ENCODE data around the gene NRDE2.
"Not testable (repeated sequence)": the region's sequence is repeated elsewhere in the genome, so short reads cannot be mapped to it uniquely, and the experiment has no call there.

NRDE2 gene

DNA sequence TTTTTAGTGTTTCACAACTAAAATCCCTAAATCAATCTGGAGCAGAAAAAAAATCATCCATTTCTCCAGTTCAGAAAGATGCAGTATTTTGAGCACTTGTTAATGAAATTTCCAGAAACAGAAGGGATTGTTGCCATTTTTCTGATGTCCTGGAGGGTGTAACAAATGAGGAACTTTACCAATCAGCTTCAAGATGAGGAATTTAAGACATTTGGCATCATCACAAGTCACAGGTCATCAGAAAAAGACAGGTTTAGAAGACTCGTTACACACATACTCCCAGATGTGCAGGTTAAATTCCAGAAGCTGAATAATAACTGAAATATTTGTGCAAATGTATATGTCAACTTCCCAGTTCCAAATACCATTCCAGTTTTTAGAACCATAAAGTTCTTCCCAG lies 75.9 kb downstream of the NRDE2 start:
- H3K9ac ChIP-seq (ENCODE audit: low read length in 5 of 5) = peak overlapping the region in 3 of 5 donors; percentile 91 to 98 (median 95)
- H3K9me3 ChIP-seq (ENCODE audit: control insufficient read depth in 5 of 5, low read length in 5 of 5) = no peaks in the 10 kb centered on the region
- peak overlapping the region; percentile 92 to 97 (median 95) for H3K4me3 ChIP-seq (ENCODE audit: low read depth in 1 of 5, low read length in 5 of 5)
- H3K27ac ChIP-seq (ENCODE audit: low read depth, low read length) = no peak overlapping the region
- H3K27me3 ChIP-seq (ENCODE audit: control insufficient read depth in 5 of 5, insufficient read depth in 4 of 5, low read length in 5 of 5) = peaks cover 0 to 9% (median 0%) of the 10 kb centered on the region in 5 donors
- peaks cover 4 to 18% (median 8%) of the 10 kb centered on the region in 5 donors for H3K36me3 ChIP-seq (ENCODE audit: control insufficient read depth in 5 of 5, insufficient read depth in 5 of 5, low read length in 5 of 5)
- peaks cover 7 to 24% (median 22%) of the 10 kb centered on the region in 5 donors for H3K4me1 ChIP-seq (ENCODE audit: control insufficient read depth in 5 of 5, insufficient read depth in 5 of 5, low read length in 5 of 5)

DNA sequence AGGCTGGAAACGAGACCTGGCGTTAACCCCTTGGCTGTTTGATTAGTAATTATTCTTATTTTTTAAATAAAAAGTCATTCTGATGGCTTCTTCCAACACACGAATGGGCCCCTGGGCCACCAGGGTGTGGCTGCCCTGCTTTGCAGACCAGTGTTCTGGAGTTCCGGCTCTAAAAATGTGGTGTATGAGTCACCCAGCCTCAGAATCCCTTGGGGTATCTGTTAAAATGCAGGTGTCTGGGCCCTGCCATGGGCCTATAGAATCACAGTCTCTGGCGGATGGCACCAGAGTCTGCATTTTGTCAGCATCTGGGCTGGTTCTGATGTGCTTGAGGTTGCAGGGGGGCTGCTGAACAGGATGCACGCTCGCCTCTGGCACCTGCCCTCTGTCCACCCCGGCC lies 77.9 kb downstream of the NRDE2 start:
- H3K4me1 ChIP-seq (ENCODE audit: control insufficient read depth in 5 of 5, insufficient read depth in 5 of 5, low read length in 5 of 5) = peaks cover 7 to 23% (median 22%) of the 10 kb centered on the region in 5 donors
- no peaks in the 10 kb centered on the region for H3K9me3 ChIP-seq (ENCODE audit: control insufficient read depth in 5 of 5, low read length in 5 of 5)
- peaks cover 0 to 9% (median 0%) of the 10 kb centered on the region in 5 donors for H3K27me3 ChIP-seq (ENCODE audit: control insufficient read depth in 5 of 5, insufficient read depth in 4 of 5, low read length in 5 of 5)
- no peak overlapping the region for H3K27ac ChIP-seq (ENCODE audit: low read depth, low read length)
- no peak overlapping the region for H3K9ac ChIP-seq (ENCODE audit: low read length in 5 of 5)
- H3K4me3 ChIP-seq (ENCODE audit: low read depth in 1 of 5, low read length in 5 of 5) = no peak overlapping the region
- H3K36me3 ChIP-seq (ENCODE audit: control insufficient read depth in 5 of 5, insufficient read depth in 5 of 5, low read length in 5 of 5) = peaks cover 0 to 3% (median 0%) of the 10 kb centered on the region in 5 donors

DNA sequence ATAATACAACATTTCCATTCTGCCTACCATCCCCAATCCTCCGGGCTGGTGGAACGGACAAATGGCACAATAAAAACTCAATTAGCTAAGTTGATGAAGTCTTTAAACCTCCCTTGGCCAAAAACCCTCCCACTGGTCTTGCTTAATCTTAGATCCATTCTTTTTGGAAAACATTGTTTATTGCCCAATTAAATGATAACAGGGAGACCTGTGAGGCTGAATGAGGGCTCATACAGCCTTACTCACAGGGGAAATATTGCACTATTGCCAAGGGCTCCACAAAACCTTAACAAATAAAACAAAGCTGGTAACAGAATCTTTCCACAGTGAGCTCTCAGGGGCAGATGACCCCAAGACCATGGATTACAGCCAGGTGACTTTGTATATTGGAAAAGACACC lies 83.1 kb downstream of the NRDE2 start:
- no peaks in the 10 kb centered on the region for H3K4me1 ChIP-seq (ENCODE audit: control insufficient read depth in 5 of 5, insufficient read depth in 5 of 5, low read length in 5 of 5)
- no peaks in the 10 kb centered on the region for H3K9me3 ChIP-seq (ENCODE audit: control insufficient read depth in 5 of 5, low read length in 5 of 5)
- H3K27me3 ChIP-seq (ENCODE audit: control insufficient read depth in 5 of 5, insufficient read depth in 4 of 5, low read length in 5 of 5) = peaks cover 0 to 4% (median 0%) of the 10 kb centered on the region in 5 donors
- no peaks in the 10 kb centered on the region for H3K36me3 ChIP-seq (ENCODE audit: control insufficient read depth in 5 of 5, insufficient read depth in 5 of 5, low read length in 5 of 5)
- H3K4me3 ChIP-seq (ENCODE audit: low read depth in 1 of 5, low read length in 5 of 5) = no peak overlapping the region
- H3K27ac ChIP-seq (ENCODE audit: low read depth, low read length) = no peak overlapping the region
- H3K9ac ChIP-seq (ENCODE audit: low read length in 5 of 5) = no peak overlapping the region

DNA sequence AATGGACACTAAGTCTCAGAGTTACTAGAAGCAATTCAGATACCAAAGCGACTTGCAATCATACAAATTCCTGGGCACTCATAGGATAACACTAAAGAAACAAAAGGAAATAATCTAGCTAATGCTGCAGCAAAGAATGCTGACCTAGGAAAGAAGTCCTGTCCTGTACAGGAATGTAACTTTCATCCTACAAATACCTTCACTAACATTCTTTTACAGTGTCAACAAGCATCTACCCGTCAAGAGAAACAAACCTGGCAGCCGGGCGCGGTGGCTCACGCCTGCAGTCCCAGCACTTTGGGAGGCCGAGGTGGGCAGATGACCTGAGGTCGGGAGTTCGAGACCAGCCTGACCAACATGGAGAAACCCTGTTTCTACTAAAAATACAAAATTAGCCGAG lies 84.3 kb downstream of the NRDE2 start:
- not testable (repeated sequence) for H3K9ac ChIP-seq (ENCODE audit: low read length in 5 of 5); H3K27ac ChIP-seq (ENCODE audit: low read depth, low read length); H3K9me3 ChIP-seq (ENCODE audit: control insufficient read depth in 5 of 5, low read length in 5 of 5); H3K4me3 ChIP-seq (ENCODE audit: low read depth in 1 of 5, low read length in 5 of 5); H3K36me3 ChIP-seq (ENCODE audit: control insufficient read depth in 5 of 5, insufficient read depth in 5 of 5, low read length in 5 of 5); H3K27me3 ChIP-seq (ENCODE audit: control insufficient read depth in 5 of 5, insufficient read depth in 4 of 5, low read length in 5 of 5); H3K4me1 ChIP-seq (ENCODE audit: control insufficient read depth in 5 of 5, insufficient read depth in 5 of 5, low read length in 5 of 5)

DNA sequence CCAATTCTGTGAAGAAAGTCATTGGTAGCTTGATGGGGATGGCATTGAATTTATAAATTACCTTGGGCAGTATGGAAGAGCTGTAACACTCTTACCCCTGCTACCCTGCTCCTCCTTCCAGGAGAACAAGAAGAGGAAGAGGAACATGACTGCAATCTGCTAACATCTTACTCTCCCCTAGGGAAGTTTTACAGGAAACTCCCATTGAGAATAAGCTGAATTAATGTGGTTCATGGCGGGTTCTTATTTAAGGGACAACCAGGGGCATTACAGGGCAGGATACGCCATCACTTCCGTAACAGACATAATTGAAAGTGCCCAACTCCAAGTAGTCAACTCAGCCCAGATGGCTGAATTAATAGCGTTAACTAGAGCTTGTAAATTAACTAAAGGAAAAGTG lies 84.8 kb downstream of the NRDE2 start:
- Histone ChIP-seq H3K27me3 (ENCODE audit: control insufficient read depth in 5 of 5, insufficient read depth in 4 of 5, low read length in 5 of 5) (peaks cover 0 to 2% (median 0%) of the 10 kb centered on the region in 5 donors), H3K4me1 (ENCODE audit: control insufficient read depth in 5 of 5, insufficient read depth in 5 of 5, low read length in 5 of 5) (no peaks in the 10 kb centered on the region), H3K9ac (ENCODE audit: low read length in 5 of 5) (no peak overlapping the region), H3K36me3 (ENCODE audit: control insufficient read depth in 5 of 5, insufficient read depth in 5 of 5, low read length in 5 of 5) (no peaks in the 10 kb centered on the region), H3K9me3 (ENCODE audit: control insufficient read depth in 5 of 5, low read length in 5 of 5) (peaks cover 0 to 7% (median 0%) of the 10 kb centered on the region in 5 donors), H3K4me3 (ENCODE audit: low read depth in 1 of 5, low read length in 5 of 5) (no peak overlapping the region), H3K27ac (ENCODE audit: low read depth, low read length) (no peak overlapping the region)

DNA sequence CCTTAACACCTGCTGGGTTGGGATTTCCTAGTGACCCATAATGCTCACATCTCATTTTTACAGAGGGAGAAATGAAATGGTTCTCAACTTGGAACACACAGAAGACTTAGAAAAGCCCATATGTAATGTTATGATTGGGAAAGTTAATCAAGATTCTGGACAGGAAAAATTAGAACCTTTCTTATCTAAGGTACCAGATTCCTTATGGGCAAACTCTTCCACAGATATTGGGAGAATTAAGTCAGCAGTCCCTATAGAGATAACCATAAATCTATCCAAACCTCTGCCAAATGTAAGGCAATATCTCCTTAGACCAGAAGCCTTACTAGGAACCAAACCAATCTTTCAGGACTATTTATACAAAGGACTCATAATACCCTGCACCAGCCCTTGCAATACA lies 89.3 kb downstream of the NRDE2 start:
- Histone ChIP-seq H3K9me3 (ENCODE audit: control insufficient read depth in 5 of 5, low read length in 5 of 5) (peaks cover 29 to 50% (median 43%) of the 10 kb centered on the region in 5 donors), H3K36me3 (ENCODE audit: control insufficient read depth in 5 of 5, insufficient read depth in 5 of 5, low read length in 5 of 5) (no peaks in the 10 kb centered on the region), H3K27me3 (ENCODE audit: control insufficient read depth in 5 of 5, insufficient read depth in 4 of 5, low read length in 5 of 5) (peaks cover 0 to 2% (median 0%) of the 10 kb centered on the region in 5 donors)

DNA sequence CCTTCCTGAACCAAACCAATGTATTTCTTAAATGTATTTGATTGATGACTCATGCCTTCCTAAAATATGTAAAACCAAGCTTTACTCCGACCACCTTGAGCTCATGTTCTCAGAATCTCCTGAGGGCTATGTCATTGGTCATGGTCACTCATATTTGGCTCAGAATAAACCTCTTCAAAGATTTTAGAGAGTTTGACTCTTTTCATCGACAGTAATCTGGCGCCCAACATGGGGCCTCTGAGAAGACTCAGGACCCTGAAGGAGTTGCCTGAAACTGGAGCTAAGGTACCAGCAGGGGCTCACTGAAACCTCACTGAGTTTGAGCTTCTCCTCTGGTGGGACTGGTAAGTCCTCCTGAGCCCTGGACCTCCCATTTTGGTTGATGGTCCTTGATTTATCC lies 92.6 kb downstream of the NRDE2 start:
- no peak overlapping the region for H3K9ac ChIP-seq (ENCODE audit: low read length in 5 of 5)
- peaks cover 32 to 57% (median 47%) of the 10 kb centered on the region in 5 donors for H3K9me3 ChIP-seq (ENCODE audit: control insufficient read depth in 5 of 5, low read length in 5 of 5)
- H3K36me3 ChIP-seq (ENCODE audit: control insufficient read depth in 5 of 5, insufficient read depth in 5 of 5, low read length in 5 of 5) = no peaks in the 10 kb centered on the region
- H3K4me3 ChIP-seq (ENCODE audit: low read depth in 1 of 5, low read length in 5 of 5) = peak overlapping the region in 3 of 5 donors; percentile 15 to 37 (median 28)
- H3K4me1 ChIP-seq (ENCODE audit: control insufficient read depth in 5 of 5, insufficient read depth in 5 of 5, low read length in 5 of 5) = peaks cover 0 to 3% (median 0%) of the 10 kb centered on the region in 5 donors
- H3K27ac ChIP-seq (ENCODE audit: low read depth, low read length) = no peak overlapping the region
- H3K27me3 ChIP-seq (ENCODE audit: control insufficient read depth in 5 of 5, insufficient read depth in 4 of 5, low read length in 5 of 5) = peaks cover 0 to 5% (median 0%) of the 10 kb centered on the region in 5 donors

More for the DNA sequence above, 89.3 kb downstream of the NRDE2 start:
- Histone ChIP-seq H3K4me1 (ENCODE audit: control insufficient read depth in 5 of 5, insufficient read depth in 5 of 5, low read length in 5 of 5) (no peaks in the 10 kb centered on the region), H3K9ac (ENCODE audit: low read length in 5 of 5) (no peak overlapping the region), H3K4me3 (ENCODE audit: low read depth in 1 of 5, low read length in 5 of 5) (no peak overlapping the region), H3K27ac (ENCODE audit: low read depth, low read length) (no peak overlapping the region)

DNA sequence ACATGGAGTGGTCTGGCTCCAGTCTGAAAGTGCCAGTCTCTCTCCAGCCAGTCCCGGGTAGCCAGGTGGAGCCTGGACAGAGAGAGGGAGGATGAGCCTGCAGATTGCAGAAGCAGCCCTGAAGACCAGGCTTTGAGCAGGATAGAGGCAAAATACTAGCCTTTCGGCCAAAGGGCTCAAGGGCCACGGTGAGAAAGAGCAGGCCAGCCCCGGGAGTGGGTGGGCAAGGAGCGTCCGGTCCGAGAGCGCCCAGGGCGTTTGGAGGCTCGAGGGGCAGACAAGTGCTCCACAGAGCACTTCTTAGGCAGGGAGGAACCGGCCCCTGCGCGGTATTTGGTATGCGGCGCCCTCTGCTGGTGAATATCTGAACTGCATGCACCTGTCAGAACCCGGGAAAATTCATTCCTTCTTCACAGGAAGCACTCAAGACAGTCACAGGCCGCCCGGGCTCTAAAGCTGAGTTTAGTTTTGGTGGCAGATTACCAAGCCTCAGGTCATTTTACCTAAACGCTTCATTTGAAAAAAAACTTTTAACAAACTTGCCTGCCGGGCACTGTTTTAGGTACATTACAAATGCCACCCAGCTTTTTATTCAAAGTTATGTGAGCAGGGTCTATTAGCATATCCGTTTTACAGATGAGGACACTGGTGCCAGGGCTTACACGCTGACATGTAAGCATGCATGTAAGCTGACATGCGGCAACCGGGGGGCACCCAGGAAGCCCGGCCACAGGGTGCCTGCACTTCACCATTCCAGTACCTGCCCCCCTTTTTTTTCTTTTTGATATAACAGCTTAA lies 96.4 kb downstream of the NRDE2 start:
- H3K27me3 ChIP-seq (ENCODE audit: control insufficient read depth in 5 of 5, insufficient read depth in 4 of 5, low read length in 5 of 5) = peaks cover 0 to 9% (median 0%) of the 10 kb centered on the region in 5 donors
- no peaks in the 10 kb centered on the region for H3K36me3 ChIP-seq (ENCODE audit: control insufficient read depth in 5 of 5, insufficient read depth in 5 of 5, low read length in 5 of 5)
- no peak overlapping the region for H3K9ac ChIP-seq (ENCODE audit: low read length in 5 of 5)
- H3K27ac ChIP-seq (ENCODE audit: low read depth, low read length) = no peak overlapping the region
- H3K9me3 ChIP-seq (ENCODE audit: control insufficient read depth in 5 of 5, low read length in 5 of 5) = peaks cover 23 to 36% (median 33%) of the 10 kb centered on the region in 5 donors
- H3K4me3 ChIP-seq (ENCODE audit: low read depth in 1 of 5, low read length in 5 of 5) = no peak overlapping the region
- H3K4me1 ChIP-seq (ENCODE audit: control insufficient read depth in 5 of 5, insufficient read depth in 5 of 5, low read length in 5 of 5) = peaks cover 0 to 3% (median 0%) of the 10 kb centered on the region in 5 donors

DNA sequence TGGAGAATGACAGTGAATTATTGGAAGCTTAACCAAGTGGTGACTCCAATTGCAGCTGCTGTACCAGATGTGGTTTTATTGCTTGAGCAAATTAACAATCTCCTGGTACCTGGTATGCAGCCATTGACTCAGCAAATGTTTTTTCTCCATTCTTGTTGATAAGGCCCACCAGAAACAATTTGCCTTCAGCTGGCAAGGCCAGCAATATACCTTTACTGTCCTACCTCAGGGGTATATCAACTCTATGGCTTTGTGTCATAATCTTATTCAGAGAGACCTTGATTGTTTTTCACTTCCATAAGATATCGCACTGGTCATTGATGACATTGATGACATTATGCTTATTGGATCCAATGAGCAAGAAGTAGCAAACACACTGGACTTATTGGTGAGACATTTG lies 101.8 kb downstream of the NRDE2 start:
- H3K27me3 ChIP-seq (ENCODE audit: control insufficient read depth in 5 of 5, insufficient read depth in 4 of 5, low read length in 5 of 5); H3K9me3 ChIP-seq (ENCODE audit: control insufficient read depth in 5 of 5, low read length in 5 of 5); H3K4me1 ChIP-seq (ENCODE audit: control insufficient read depth in 5 of 5, insufficient read depth in 5 of 5, low read length in 5 of 5); H3K9ac ChIP-seq (ENCODE audit: low read length in 5 of 5); H3K27ac ChIP-seq (ENCODE audit: low read depth, low read length); H3K4me3 ChIP-seq (ENCODE audit: low read depth in 1 of 5, low read length in 5 of 5); H3K36me3 ChIP-seq (ENCODE audit: control insufficient read depth in 5 of 5, insufficient read depth in 5 of 5, low read length in 5 of 5): not testable (repeated sequence)

DNA sequence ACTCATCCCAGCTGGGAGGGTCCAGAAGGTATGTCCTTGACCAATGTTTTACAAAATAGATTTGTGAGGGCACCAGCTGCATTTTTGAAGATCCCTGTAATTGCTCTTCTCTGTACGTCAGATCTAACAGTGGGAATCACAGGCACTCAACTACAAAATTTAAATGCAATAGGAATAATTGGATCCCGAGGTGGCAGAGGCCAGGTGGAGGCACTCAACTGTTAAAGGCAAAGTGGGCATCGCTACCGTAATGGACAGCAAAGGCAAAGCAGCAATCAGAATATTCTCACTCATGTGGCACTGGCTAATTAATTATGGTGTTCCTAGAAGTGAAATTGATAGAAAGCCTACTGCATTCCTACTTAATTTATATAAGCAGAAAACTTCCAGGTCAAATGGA lies 103.3 kb downstream of the NRDE2 start:
- no peaks in the 10 kb centered on the region for H3K4me1 ChIP-seq (ENCODE audit: control insufficient read depth in 5 of 5, insufficient read depth in 5 of 5, low read length in 5 of 5)
- H3K9ac ChIP-seq (ENCODE audit: low read length in 5 of 5) = no peak overlapping the region
- H3K27ac ChIP-seq (ENCODE audit: low read depth, low read length) = no peak overlapping the region
- H3K9me3 ChIP-seq (ENCODE audit: control insufficient read depth in 5 of 5, low read length in 5 of 5) = peaks cover 0 to 7% (median 7%) of the 10 kb centered on the region in 5 donors
- H3K4me3 ChIP-seq (ENCODE audit: low read depth in 1 of 5, low read length in 5 of 5) = no peak overlapping the region
- peaks cover 0 to 4% (median 0%) of the 10 kb centered on the region in 5 donors for H3K27me3 ChIP-seq (ENCODE audit: control insufficient read depth in 5 of 5, insufficient read depth in 4 of 5, low read length in 5 of 5)
- no peaks in the 10 kb centered on the region for H3K36me3 ChIP-seq (ENCODE audit: control insufficient read depth in 5 of 5, insufficient read depth in 5 of 5, low read length in 5 of 5)

All from subcutaneous abdominal adipose tissue (tissue), 5 donors.